A549 (cell line): ENCODE results near the gene ANGPTL3.

ENCODE experiments used
- BCL3 ChIP-seq: fragments of >200 bp; sonication (Bioruptor Twin); formaldehyde crosslinking; IDR thresholded peaks from 3 replicates; pipeline ENCODE4 v1.6.1; 2016
- RFX5 ChIP-seq: fragments of 450-650 bp; IDR thresholded peaks from 2 replicates; pipeline ENCODE4 v1.7.1; 2014; ENCODE audit warnings: antibody characterized with exemption, mild to moderate bottlenecking, moderate library complexity

- no peak for TF ChIP-seq BCL3
- TF ChIP-seq RFX5: no peak
Measured at GRCh38 chr1:62612770-62613169, 15.4 kb downstream of the ANGPTL3 start.
